Measurements from ENCODE around the gene PTGFRN.

DNA sequence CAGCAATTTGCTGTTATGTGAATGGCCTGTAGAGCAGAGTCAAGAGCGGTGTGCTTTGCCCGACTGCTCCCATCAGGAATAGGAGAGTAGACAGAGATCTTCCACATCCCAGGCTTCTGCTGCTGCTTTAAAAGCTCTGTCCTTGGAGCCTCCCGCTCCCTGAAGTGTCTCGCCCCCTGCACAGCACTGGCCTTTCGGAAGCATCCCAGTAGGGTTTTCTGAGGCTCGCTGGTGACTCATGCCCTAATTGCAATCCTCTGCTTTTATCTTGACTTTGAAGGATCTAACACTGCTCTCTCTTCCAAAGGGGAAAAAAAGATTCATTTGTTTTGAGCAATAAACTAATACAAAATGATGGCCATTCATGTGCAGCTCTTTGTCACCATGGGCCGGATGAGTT lies 78.5 kb downstream of the PTGFRN start:
- TF ChIP-seq POLR2AphosphoS5 (IDR thresholded peaks at IDR 0.05; ENCODE audit: low read depth, low read length), result no peak
- TF ChIP-seq TAF1 (IDR thresholded peaks at IDR 0.05; ENCODE audit: borderline replicate concordance, low read depth, low read length), result no peak

Data from GM12892 (cell line).